ENCODE measurements around the gene TXNDC5.

TXNDC5 gene

GRCh38 chr6:7939184-7939863, 28.7 kb upstream of the TXNDC5 start (continued):
- TF ChIP-seq PRDM4 (tag by site-specific recombination; IDR thresholded peaks at IDR 0.05) (no peak), ZNF843 (tag by site-specific recombination; IDR thresholded peaks at IDR 0.05) (peak; percentile 50; the same call in 1 of the 2 replicates), PRDM6 (tag by site-specific recombination; IDR thresholded peaks at IDR 0.05) (peak; percentile 22; the same call in 1 of the 2 replicates), ZNF239 (tag by site-specific recombination; IDR thresholded peaks at IDR 0.05) (no peak), ZNF580 (tag by site-specific recombination; IDR thresholded peaks at IDR 0.05) (no peak), ZNF112 (tag by site-specific recombination; IDR thresholded peaks at IDR 0.05) (no peak), ZNF776 (tag by site-specific recombination; IDR thresholded peaks at IDR 0.05; ENCODE audit: borderline replicate concordance) (no peak), FEZF1 (tag by site-specific recombination; IDR thresholded peaks at IDR 0.05) (0 out of 2 replicates have a peak, but pooled peaks have one; percentile 20), ZFP41 (tag by site-specific recombination; IDR thresholded peaks at IDR 0.05; ENCODE audit: borderline replicate concordance) (no peak), ZNF548 (tag by site-specific recombination; IDR thresholded peaks at IDR 0.05) (no peak), OSR2 (tag by site-specific recombination; IDR thresholded peaks at IDR 0.05) (no peak), ZNF624 (tag by site-specific recombination; IDR thresholded peaks at IDR 0.05) (no peak), ZNF341 (tag by site-specific recombination; IDR thresholded peaks at IDR 0.05; ENCODE audit: low read depth) (no peak), BCL11A (tag by site-specific recombination; IDR thresholded peaks at IDR 0.05; ENCODE audit: low read depth) (no peak), PRDM1 (tag by site-specific recombination; IDR thresholded peaks at IDR 0.05) (0 out of 2 replicates have a peak, but pooled peaks have one; percentile 30), ZBTB20 (tag by site-specific recombination; IDR thresholded peaks at IDR 0.05) (0 out of 2 replicates have a peak, but pooled peaks have one; percentile 16), INSM2 (tag by site-specific recombination; IDR thresholded peaks at IDR 0.05) (peak; percentile 62; the same call in 1 of the 2 replicates), ZNF24 (tag by site-specific recombination; IDR thresholded peaks at IDR 0.05) (peak; percentile 80), ZNF626 (tag by site-specific recombination; IDR thresholded peaks at IDR 0.05) (no peak), ZNF433 (tag by site-specific recombination; IDR thresholded peaks at IDR 0.05; ENCODE audit: low read depth) (no peak), ZNF621 (tag by site-specific recombination; IDR thresholded peaks at IDR 0.05) (no peak), ZBTB21 (tag by site-specific recombination; IDR thresholded peaks at IDR 0.05) (peak; percentile 93), ZNF692 (tag by site-specific recombination; IDR thresholded peaks at IDR 0.05) (peak; percentile 76; the same call in 1 of the 2 replicates), ATF2 (tag by site-specific recombination; IDR thresholded peaks at IDR 0.05; ENCODE audit: low read depth) (peak; percentile 94), ZNF248 (tag by site-specific recombination; IDR thresholded peaks at IDR 0.05) (no peak), ZNF335 (tag by site-specific recombination; conservative IDR thresholded peaks at IDR 0.05) (peak; percentile 52; the same call in 1 of the 2 replicates), ZNF266 (tag by site-specific recombination; IDR thresholded peaks at IDR 0.05; ENCODE audit: low read depth) (no peak)

Measured in HEK293 (cell line).